Activated T-cell treated with anti-CD3 and anti-CD28 coated beads for 4 hours (primary cell): ENCODE measurements around the gene RBBP8.

Source experiments
- DNase-seq: peaks from one replicate; pipeline ENCODE4 v3.0.0-alpha.2; 2020

RBBP8 gene

DNA sequence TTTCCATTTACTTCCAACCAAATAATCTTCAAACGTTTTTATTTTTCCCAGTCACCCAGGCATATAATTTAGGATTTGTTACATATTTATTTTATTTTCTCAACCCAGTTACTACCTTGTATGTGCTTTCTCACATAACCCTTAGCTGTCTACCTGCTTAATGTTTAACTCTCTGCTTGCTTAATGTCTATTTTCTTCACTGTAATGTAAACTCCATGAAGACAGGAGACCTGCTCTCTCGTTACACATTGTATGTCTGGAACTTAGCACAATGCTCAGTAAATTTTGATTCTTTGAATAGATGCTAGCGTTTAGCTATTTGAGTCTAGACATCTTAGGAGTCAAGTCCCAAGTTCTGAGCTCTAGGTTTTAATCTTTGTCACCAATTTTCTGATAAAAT lies 70.2 kb downstream of the RBBP8 start:
- DNase-seq: no peak

DNA sequence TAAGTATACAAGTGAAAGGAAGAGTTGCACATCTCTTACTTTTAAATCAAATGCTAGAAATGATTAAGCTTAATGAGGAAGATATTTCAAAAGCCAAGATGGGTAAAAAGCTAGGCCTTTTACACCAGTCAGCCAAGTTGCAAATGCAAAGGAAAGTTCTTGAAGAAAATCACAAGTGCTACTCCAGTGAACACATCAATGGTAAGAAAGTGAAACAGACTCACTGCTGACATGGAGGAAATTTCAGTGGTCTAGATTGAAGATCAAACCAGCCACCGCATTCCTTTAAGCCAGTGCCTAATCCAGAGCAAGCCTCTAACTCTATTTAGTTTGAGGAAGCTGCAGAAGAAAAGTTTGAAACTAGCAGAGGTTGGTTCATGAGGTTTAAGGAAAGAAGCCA lies 79.1 kb downstream of the RBBP8 start:
- DNase-seq: no peak

DNA sequence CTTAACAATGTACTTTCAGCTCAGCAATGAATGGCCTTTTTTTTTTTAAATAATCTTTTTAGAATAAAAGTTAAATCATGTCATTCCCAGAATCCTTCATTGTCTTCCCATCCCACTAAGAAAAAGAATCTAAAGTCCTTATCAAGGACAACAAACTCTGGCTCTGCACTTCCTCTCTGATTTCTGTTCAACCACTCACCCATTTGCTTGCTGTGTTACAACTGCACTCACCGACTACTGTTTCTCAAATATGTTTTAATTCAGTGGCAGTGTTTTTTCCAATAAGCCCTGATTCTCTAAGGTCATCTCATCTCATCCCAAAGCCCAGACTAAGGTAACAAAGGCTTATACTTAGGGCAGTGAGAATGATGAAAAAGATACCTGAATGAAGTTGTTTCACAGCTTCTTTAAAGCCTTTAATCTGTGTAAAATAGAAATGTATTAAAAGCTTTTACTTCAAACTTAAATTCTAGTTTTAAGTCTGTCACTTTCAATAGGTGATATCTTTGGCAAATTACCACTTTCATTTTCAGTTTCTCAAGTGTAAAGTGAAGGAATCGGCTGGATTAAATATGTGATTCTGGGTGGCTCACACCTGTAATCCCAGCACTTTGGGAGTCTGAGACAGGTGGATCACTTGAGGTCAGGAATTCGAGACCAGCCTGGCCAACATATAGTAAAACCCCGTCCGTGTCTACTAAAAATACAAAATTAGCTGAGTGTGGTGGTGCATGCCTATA lies 87.6 kb downstream of the RBBP8 start:
- no peak for DNase-seq

GRCh38 chr18:23021623-23022022 lies 88.5 kb downstream of the RBBP8 start:
- DNase-seq: no peak

GRCh38 chr18:23032030-23032582 lies 99.0 kb downstream of the RBBP8 start:
- DNase-seq: no peak

- no peak for DNase-seq
Observed at GRCh38 chr18:23033056-23033455, 99.9 kb downstream of the RBBP8 start.

- no peak for DNase-seq
Observed at GRCh38 chr18:23036660-23037201, 103.6 kb downstream of the RBBP8 start.

GRCh38 chr18:23037646-23038045 lies 104.5 kb downstream of the RBBP8 start:
- DNase-seq: no peak

GRCh38 chr18:23038712-23039111 lies 105.6 kb downstream of the RBBP8 start:
- no peak for DNase-seq

- DNase-seq: no peak
Observed at GRCh38 chr18:23042133-23042532, 109.0 kb downstream of the RBBP8 start.

DNA sequence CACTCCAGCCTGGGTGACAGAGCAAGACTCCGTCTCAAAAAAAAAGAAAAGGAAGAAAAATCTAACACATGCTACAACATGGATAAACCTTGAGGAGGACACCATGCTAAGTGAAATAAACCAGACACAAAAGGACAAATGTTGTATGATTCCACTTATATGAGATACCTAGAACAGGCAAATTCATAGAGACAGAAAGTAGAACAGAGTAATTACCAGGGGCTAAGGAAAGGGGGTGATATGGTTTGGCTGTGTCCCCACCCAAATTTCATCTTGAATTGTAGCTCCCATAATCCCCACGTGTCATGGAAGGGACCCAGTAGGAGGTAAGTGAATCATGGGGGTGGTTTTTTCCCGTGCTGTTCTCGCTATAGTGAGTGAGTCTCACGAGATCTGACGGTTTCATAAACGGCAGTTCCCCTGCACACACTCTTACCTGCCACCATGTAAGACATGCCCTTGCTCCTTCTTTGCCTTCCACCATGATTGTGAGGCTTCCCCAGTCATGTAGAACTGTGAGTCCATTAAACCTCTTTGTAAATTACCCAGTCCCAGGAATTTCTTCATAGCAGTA lies 110.8 kb downstream of the RBBP8 start:
- DNase-seq: no peak

DNA sequence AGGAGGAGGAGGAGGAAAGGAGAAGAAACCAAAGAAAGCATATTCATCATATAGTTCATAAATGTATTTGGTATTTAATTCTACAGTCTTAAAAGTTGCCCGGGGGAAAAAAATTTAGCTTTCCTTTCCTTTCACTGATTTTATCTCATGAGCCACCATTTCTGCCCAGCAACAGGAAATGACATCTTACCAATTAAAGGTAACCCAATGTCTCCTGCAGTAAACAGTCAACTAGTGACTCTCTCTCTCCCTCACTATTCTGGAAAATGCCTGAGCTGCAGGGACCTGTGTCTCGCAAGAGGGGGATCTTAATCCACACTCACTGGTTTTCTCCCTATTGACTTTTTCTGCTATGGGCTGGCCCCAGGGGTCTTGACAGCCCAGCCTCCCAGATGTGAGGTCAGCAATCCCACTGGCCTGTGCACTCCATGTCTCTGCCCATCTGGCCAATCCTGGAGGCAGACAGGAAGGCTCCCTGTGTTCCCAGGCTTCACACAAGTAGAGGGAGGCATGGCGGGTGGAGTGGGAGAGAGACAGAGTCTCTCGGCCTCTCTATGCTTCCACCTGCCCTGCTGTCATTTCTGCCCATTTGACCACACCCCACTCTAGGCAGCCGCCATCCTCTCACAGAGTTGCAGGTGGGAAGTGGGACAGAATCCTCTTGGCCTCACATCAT lies 116.7 kb downstream of the RBBP8 start:
- DNase-seq: no peak

DNA sequence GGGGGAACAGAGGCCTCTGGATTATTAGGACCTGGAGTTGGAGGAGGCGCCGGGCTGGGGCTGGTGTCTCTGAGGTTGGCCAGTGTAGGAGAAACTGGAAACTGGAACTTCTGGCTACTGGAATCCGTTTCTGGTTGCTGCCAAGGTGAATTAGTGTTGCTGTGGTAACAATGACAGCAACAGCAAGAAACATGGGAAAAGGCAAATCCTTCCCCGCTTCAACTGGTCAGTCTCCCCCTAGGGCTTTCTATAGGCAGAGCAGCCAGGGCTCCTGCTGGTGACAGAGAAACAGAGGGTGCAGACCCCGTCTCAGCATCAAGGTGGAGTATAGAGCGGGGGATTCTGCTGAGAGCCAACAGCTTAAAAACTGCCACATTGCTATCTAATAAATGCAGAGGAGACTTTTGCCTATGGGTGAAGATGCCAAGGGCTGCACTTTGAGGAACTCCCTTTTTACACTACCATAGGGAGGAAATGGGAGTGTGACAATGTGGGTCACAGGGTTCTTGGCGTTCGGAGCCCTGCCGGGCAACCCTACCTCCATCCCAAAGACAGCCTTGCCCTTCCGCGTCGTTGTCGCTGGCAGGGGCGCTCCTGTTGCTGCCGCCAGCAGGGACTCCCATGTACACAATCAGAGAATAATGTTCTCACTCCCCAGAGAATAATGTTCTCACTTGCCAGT lies 120.8 kb downstream of the RBBP8 start:
- no peak for DNase-seq

- DNase-seq: no peak
Observed at GRCh38 chr18:23054553-23054952, 121.4 kb downstream of the RBBP8 start.

DNA sequence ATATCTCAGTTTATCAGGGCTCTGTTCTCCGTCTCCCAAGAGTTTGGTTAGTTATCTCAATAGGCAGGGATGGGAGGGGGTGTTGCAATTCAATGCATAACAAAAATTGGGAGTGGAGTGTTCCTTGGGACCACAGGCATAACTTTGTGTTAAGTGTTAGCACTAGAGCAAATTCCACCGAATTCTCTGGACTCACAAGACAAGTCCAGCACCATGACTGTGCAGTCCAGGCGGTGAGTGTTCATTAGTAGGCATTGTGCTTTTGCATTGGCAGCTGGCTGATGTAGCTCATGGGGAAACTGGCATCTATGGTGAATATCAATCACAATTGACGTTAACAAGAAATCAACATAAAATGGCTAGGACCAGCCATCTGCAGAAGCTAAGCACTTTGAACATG lies 123.2 kb downstream of the RBBP8 start:
- DNase-seq: no peak

GRCh38 chr18:23057096-23057495 lies 124.0 kb downstream of the RBBP8 start:
- DNase-seq: no peak

DNA sequence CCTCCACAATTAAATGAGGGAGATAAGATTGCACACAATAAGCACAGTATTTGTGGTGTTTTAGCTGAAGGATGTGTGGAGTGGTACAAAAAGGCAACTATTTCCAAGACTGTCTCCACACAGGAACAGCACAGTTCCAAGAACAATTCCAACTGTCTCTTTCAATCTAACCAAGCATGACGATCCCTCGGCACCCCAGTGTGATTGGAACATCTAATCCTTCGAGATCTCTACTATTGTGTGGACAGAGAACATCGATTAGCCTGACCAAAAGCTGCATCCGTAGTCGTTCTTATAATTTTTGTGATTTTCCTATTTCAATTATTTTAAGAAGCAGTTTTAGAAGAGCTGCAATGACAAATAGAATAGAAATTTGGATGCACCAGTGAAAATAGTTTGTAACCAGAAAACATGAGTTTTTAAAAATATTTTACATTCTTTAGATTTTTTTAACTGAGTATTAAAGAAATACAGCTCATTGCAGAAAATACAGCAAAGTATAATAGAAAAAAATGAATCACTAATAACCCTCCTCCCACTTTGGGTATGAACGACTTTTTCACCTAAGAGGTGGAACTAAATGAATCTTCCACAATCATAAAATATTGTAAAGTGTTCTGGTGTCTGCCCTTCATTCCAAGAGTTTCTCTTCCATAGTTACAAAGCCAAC lies 125.8 kb downstream of the RBBP8 start:
- DNase-seq: no peak

- DNase-seq: no peak
Observed at GRCh38 chr18:23059541-23060465, 126.7 kb downstream of the RBBP8 start.

GRCh38 chr18:23062011-23062410 lies 128.9 kb downstream of the RBBP8 start:
- DNase-seq: no peak

DNA sequence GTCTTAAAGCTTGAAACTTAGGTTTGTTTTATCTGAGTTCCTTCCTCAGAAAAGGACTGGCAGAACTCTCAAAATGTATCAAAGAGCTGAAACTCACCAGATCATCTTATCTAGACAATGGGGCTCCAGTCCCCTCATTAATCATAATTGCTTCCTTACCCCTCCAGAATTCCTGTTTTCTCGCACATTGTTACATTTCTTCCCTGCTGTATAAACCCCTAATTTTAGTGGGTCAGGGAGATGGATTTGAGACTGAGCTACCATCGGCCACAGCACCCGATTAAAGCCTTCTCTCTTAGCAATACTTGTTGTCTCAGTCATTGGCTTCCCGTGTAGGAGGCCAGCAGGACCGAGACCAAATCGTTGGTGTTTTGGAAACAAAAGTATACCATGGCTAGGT lies 130.4 kb downstream of the RBBP8 start:
- no peak for DNase-seq

- DNase-seq: no peak
Observed at GRCh38 chr18:23065234-23065806, 132.2 kb downstream of the RBBP8 start.
